ENCODE measurements around the gene PTPRU.

The PTPRU gene

DNA sequence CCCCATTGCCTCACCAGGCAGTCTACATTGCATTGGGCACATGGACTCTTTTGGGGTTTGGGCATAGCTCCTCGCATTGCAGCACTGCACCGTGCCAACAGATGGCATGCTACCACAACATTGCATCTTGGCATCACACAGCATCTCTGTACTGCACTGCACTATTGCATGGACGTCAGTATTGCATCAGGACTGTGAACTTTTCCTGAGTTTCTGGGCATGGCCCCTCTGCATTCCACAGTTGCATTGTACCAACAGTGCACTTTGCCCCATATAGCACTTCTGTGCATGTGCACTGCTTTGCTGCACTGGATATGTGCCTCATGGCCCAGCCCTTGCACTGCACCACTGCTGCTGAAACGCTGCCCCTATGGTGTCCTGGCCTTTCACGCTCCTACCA is 9.6 kb downstream of the PTPRU start:
- no peak for DNase-seq (ENCODE audit: low spot score)

DNA sequence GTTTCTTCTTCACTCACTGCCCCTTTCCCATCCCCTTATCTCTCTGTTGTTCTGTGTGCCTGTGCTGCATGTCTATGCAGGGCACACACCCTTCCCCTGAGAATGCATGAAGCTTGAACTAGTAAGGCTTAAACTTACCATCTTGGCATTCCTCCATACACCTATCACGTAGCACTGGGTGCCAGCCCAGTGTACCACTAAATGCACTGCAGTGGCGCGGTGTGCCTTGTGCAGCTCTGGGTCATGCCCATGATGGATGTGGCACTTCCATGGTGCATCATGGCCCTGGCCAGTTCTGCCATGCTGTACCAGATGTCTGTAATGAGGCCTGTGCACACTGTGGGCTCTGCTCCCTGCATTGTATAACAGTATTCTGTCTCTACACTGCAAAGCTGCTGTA is 10.7 kb downstream of the PTPRU start:
- DNase-seq (ENCODE audit: low spot score) = no peak

DNA sequence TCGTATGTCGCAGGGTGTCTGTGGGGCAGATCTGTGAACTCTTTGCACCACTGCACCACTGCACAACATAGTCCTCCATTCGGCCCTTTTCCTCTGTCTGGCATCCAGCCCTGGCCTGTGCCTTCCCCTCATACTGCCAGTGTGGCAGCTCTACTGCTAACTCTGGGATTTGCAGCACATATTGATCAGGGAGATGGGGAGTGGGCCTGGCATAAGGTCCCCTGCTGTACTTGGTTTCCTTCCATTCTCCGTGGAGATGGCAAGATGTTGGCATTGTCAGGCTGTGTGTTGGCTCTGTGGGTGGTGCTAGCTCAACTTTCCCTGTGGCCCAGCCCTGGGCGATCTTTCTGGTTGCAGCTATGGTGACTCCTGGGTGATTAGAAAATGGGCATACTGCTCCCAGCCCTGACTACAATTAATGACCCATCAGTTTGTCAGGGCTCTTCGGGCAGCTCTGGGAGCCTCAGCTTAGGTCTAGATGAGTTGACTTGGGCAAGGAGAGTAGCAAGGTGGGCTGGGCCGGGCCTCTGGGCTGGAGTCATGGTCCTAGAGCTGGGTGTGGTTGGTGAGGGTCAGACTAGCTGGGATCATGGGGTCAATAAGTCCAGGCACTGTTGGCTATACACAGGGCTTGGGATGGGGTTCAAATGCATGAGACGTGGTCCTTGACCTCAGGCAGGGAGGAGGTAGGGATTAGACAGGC is 11.4 kb downstream of the PTPRU start:
- no peak for DNase-seq (ENCODE audit: low spot score)

DNA sequence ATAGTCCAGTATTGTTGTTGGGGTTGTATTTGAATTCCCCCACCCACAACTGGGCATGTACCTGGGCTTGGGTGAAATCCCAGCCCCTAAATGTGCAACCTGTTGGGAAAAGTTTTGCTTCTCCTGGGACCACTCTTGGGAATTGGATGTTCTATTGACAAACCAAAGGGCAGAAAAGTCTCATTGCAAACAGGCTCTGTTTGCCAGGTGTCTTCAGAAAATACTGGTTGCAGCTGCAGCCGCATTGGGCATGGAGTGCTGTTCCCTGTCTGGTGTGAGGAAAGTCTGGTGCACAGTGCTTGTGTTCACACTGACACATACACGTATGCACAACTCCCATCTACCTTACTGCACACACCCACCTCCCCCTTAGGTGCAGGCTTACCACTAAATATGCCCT is 12.1 kb downstream of the PTPRU start:
- no peak for DNase-seq (ENCODE audit: low spot score)

GRCh38 chr1:29249170-29249691 is 12.9 kb downstream of the PTPRU start:
- no peak for DNase-seq (ENCODE audit: low spot score)

DNA sequence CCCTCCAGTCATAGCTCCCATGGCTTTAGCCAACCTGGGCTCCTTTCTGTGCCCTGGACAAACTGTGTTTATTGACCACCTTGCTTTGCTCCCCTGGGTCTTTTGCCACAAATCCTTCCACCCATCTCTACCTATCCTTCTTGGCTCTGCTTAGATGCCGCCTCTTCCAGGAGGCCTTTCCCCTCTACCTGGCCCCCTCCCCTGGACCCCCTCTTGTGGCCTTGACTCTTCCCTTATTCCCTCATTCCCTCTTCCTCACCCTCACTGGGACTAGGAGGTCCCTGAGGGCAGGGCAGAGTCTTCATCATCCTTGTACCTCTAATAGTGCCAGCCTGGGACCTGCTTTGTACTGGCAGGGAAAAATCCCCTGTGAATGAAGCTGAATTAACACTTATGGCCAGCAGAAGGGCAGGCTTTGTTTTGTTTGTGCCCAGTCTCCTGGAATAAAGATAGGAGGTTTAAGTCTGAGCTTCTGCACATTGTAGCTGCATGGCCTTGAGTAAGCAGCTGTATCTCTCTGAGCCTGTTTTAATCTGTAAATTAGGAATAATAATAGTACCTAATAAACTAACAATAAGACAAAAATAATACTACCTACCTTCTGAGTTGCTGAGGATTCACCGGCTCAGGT is 13.7 kb downstream of the PTPRU start:
- no peak for DNase-seq (ENCODE audit: low spot score)

GRCh38 chr1:29251164-29252124 is 15.1 kb downstream of the PTPRU start:
- no peak for DNase-seq (ENCODE audit: low spot score)

DNA sequence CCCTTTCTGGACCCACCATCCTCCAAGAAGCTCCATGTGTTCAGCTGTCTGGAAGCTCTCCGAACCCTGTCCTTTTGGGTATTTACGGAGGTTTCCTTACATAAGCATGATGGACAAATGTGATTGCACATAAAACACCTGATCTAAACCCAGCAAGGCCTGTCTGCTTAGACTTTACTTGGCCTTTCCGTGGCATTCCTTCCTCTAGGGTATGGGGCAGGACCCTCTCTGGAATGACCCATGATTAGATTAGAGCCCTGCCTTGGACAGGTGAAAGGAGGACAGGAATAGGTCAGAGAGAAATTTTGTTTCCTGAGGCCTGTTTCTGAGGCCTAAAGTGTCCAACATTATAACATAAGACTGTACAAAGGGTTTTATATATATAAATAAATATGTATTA is 16.9 kb downstream of the PTPRU start:
- no peak for DNase-seq (ENCODE audit: low spot score)

DNA sequence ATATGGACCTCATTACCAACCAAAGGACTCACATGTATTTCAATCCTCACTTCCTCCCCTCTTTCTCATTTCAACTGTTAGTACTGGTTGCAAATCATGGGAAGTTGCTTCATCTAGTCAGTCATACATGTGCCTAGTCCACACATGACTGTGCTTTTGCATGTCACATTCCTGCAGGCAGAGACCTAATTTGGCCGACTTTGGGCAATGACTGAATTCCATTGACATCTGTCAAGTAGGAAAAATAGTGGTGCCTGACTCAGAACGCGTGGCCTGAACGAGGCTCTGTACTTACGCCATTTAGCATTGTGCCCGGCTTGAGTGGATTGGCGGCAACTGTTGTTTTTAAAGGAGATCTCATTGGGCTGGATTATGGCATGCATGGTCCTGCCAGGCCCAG is 18.0 kb downstream of the PTPRU start:
- no peak for DNase-seq (ENCODE audit: low spot score)

GRCh38 chr1:29255134-29255666 is 18.9 kb downstream of the PTPRU start:
- no peak for DNase-seq (ENCODE audit: low spot score)

- DNase-seq (ENCODE audit: low spot score) = no peak
These were observed 20.1 kb downstream of the PTPRU start for GRCh38 chr1:29256394-29256793.

DNA sequence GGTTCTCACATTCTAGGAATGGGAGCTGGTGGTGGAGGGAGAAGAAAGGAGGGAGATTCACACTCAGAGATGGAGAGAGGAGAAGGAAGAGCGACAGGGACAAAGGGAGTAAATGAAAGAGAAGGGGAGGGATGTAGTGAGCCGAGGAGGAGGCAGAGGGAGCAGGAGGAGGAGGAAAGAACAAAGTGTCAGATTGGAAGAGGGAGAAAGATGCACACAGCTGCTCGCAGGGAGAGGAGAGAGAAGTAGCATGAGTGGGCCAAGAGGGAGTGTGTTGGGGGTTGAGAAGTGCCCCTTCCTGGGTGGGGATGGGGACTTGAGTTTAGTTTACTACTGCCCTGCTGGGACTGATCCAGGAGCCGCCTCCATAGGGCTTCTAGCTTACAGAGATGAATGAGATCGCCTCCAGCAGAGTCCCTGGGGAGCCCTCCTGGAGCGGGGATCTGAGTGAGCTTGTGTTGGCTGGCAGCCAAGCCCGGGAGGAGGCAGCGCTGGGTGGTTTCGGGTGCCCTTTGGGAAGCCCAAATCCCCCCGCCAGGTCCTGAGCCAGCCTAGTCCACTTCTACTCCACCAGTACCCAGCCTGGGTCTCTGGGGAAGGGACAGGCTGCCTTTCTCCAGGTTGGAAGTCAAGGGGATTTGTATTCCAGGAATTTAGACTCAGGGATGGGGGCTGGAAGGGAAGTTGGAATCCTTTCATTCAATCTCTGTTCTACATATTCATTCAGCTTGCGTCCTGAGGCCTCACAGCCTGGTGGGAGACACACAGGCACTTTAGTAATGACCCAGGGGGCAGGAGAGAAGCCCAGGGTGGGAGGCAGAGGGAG is 20.9 kb downstream of the PTPRU start:
- no peak for DNase-seq (ENCODE audit: low spot score)

- DNase-seq (ENCODE audit: low spot score) = no peak
These were observed 22.1 kb downstream of the PTPRU start for GRCh38 chr1:29258189-29258975.

DNA sequence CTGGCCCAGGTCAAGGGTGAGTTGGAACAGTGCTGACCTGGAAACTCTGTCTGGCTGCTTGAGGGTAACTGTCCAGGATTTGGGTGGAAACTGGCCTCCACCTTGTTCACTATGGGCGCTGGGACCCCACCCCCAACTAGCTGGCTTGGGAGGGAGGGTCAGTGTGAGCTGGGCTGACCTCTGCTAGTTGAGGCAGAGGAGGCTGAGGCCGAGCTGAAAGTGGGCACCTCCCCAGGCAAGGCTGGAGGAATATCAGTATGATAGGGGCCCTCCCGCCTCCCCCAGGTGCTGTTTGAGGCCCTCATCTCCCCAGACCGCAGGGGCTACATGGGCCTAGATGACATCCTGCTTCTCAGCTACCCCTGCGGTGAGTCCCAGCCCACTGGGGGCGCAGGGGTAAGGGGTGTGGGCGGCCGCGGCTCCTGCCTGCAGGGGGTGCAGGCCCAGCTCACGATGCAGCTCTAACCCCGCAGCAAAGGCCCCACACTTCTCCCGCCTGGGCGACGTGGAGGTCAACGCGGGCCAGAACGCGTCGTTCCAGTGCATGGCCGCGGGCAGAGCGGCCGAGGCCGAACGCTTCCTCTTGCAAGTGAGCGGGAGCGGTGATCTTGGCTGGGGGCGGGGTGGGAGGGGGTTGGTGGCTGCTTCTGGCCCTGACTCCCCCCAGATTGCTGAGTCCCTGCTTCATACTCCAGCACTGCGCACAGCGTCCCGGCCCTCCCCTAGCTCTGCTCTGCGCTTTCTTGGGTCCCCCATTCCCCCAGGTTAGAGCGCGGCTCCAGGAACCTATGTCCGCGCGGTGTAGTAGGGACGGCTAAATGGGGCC is 22.9 kb downstream of the PTPRU start:
- DNase-seq (ENCODE audit: low spot score) = no peak

DNA sequence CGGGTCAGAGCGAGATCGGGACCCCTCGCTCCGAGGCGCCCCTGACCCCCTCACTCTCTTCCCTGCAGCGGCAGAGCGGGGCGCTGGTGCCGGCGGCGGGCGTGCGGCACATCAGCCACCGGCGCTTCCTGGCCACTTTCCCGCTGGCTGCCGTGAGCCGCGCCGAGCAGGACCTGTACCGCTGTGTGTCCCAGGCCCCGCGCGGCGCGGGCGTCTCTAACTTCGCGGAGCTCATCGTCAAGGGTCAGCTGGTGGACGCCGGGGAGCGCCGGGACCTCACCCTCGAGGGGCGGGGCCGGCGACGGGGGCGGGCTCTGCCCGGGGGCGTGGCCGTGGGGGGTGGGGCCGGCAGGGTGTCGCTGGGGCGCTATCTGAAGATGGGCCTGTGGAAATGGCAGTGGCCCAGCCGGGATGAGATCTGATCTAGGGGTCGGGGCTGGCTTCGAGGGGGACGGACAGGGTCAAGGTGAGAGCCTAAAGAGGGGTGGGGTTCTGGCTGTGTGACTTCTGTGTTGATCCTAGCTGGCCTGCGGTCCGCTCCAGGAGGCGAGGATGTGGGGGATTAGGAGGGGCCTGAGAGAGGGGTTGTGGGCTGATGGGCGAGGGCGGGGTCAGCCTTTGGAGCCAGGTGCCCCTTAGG is 23.6 kb downstream of the PTPRU start:
- DNase-seq (ENCODE audit: low spot score) = peak; percentile 34

- DNase-seq (ENCODE audit: low spot score) = no peak
These were observed 24.2 kb downstream of the PTPRU start for GRCh38 chr1:29260531-29260930.

- DNase-seq (ENCODE audit: low spot score) = no peak
These were observed 28.6 kb downstream of the PTPRU start for GRCh38 chr1:29264773-29265389.

- DNase-seq (ENCODE audit: low spot score) = no peak
These were observed 30.6 kb downstream of the PTPRU start for GRCh38 chr1:29266912-29267311.
